ENCODE data around the gene EXOC4.
"Not testable (repeated sequence)": the region's sequence is repeated elsewhere in the genome, so short reads cannot be mapped to it uniquely, and the experiment has no call there.

Gene EXOC4

DNA sequence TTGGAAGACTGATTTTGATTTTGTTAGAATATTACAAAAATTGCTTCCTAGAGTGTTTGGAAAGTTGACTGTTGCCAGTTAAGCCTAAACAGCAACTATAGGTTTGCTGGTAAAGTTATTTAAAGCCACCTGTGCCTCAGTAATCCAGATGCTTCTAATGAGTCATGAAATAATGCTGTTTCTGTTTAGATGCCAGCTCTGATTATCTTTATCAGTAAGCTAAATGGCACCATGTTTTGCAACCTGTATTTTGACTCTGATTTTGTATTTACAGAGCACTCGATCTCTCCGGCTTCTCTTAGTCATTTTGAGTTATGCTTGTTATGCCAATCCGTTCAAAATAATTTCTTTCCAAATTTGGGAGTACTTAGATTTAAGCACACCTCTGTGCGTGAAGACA lies 366.1 kb downstream of the EXOC4 start:
- no peak for DNase-seq

DNA sequence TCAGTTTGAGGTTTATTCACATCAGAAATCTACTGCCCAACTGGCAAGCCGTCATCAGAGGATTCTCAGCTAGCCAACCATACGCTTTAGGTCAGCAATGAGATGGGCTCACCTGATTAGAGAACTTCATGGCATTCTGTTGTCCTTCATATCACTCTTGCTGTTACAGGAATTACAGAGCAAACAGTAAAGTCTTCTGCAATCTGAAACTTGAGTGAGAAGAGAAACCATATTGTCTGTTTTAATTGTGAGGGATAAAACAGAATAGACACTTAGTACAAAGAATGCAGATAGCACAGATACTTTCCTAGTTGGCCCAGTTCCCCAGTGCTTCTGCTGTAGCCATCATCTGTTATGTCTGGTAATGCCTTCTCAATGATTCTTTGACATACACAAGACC lies 366.6 kb downstream of the EXOC4 start:
- no peak for DNase-seq

DNA sequence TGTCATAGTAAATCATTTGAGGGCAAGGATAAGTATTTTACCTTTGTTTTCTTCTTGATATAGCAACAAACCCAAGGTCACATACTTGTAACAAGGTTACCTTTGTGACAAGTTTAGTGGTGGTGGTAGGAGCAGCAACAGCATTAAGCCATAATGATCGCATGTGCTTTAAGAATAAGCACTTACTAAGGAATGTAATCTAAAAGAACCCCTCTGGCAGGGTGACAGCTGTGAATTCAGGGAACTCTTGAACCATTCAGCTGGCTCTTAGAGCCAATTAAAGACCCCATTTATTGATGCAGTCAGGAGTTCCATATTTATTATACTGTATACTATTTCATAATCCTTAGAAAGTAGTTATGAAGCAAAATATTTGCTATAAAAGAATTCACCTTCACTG lies 370.8 kb downstream of the EXOC4 start:
- DNase-seq, result no peak

- DNase-seq, result no peak
Observed at GRCh38 chr7:133625046-133625445, 372.2 kb downstream of the EXOC4 start.

GRCh38 chr7:133629701-133630100 lies 376.8 kb downstream of the EXOC4 start:
- no peak for DNase-seq

GRCh38 chr7:133633055-133633454 lies 380.2 kb downstream of the EXOC4 start:
- no peak for DNase-seq

- DNase-seq, result no peak
Observed at GRCh38 chr7:133635541-133635940, 382.7 kb downstream of the EXOC4 start.

DNA sequence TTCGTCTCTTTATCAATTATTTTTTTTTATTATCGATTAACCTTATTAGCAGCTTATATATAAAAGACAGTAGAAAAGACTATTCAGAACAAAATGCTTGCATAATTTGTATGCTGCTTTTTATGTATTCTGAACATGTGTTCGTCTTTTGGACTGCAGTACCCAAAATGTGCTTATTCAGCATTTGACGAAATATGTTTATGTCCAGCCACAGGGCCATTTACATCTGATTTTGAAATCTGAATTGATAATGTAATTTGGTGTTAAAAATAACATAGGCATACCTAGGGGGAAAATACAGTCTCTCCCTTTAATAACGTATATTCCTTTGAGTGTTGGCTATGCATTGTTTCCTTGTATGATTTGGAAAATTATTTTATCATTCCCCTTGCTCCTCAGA lies 386.0 kb downstream of the EXOC4 start:
- no peak for DNase-seq

- DNase-seq, result no peak
Observed at GRCh38 chr7:133641436-133641835, 388.6 kb downstream of the EXOC4 start.

- DNase-seq, result no peak
Observed at GRCh38 chr7:133642907-133643306, 390.0 kb downstream of the EXOC4 start.

GRCh38 chr7:133643652-133644051 lies 390.8 kb downstream of the EXOC4 start:
- not testable (repeated sequence) for DNase-seq

DNA sequence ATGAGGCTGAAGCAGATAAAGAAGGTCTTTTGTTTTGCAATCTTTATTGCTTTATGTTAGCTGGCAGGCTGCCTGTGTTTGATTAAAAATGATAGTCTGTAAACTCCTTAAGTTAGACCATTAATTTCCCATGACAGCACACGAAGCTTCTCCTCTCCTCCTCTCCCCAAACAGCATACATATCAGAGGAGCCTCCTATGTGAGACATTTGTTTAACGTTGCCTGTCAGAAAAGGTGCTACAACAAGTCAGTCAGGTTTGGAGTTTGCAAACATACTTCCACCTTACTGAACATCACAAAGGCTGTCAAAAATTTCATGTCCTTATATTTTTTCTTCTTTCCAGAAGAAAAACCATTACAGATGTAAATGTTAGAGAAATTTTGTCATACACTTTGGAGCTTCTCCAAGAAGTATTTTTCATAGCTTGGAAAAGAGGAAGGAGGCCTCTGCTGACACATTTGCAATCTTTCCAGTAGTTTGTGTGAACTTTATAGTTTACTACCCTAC lies 393.1 kb downstream of the EXOC4 start:
- no peak for DNase-seq

GRCh38 chr7:133646472-133647315 lies 393.8 kb downstream of the EXOC4 start:
- DNase-seq, result no peak

DNA sequence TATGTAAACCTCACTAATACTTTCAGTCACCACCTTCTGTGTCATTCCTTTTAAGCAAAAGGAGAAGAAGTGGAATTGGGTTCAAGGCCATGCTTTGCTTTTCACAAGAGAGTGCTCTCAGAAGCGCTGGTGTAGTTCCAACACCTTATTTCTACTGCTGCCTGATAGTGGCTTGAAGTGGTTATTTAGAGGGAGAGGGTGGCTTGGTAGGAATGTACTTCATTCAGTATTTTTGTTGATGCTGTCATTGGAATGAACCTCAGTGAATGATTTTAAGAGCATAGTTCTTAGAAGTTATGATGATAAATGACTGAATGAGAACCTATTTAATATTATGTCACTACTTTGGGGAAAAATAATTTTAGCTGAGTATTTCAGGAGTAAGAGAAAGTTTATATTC lies 396.7 kb downstream of the EXOC4 start:
- DNase-seq, result no peak

- DNase-seq, result no peak
Observed at GRCh38 chr7:133650069-133650468, 397.2 kb downstream of the EXOC4 start.

DNA sequence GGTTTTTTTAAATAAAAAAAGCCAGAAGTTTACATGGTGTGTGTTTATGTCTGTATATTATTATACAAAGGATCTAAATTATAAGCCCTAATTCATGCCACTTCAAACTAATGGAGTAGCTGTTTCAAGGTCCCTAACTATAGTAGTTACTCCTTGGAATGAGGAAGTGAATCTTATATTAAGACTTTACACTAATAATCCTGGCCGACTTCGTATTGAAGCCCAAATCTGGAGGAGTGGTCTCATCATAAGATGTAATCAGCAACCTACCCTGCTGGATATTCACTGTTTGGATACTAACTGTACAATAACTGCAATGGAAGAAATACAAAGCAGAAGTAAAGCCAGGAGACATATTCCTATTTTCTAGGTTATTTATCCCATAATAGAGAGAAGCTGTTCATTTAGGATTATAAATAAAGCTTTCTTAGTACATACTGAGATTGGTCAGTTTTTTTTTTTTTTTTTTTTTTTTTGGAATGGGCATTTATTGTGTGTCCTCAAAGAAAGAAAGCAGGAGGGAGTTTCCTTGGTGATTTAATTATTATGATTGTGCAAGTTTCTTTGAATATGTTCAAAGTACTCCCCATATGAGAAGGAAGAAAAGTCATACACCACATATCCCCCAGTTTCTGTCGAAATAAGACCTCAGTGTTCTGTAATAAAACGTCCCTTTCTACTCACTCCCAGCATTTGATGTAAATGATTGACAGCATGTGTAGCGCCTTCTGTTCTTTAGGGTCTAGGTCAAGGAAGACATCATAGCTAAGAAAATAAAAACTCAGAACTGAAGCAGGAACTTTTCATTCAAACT lies 397.8 kb downstream of the EXOC4 start:
- no peak for DNase-seq

GRCh38 chr7:133652547-133652946 lies 399.7 kb downstream of the EXOC4 start:
- DNase-seq, result no peak

GRCh38 chr7:133654547-133654946 lies 401.7 kb downstream of the EXOC4 start:
- DNase-seq, result no peak

GRCh38 chr7:133662276-133662675 lies 409.4 kb downstream of the EXOC4 start:
- no peak for DNase-seq

DNA sequence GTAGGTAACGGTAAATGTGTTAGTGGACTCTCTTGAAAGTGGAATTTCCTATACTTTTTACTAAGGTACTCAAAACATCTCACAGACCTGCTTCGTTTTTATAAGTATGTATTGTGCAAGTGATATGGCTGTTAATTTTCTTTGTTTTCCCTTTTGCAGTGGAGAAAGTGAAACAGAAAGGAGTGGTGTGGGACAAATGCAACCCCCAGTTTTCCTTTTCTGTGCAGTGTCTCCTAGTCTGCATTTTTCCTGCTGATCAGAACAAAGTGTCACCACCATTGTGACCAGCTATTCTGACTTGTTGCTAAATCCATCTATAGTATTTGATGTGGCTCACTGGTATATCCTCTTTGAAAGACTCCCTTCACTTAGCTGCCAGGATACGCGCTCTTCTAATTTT lies 410.0 kb downstream of the EXOC4 start:
- DNase-seq, result no peak

DNA sequence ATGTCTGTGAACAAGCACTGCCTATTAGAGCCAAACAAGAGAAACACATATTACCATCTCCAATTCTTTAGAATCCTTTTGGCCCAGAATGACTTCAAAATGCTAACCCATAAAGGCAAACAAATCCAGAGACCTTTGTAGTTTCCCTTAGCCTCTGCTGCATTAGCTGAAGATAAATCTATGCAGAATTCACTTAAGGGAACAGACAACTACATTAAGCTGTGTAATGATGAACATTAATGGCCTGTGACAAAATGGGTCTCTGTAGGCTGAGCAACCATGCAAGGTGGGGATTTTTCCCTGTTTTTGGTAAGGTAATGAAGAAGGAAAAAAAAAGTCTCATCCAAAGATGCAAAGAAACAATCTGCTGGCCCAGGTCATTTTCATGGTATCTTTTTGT lies 411.6 kb downstream of the EXOC4 start:
- DNase-seq, result no peak

DNA sequence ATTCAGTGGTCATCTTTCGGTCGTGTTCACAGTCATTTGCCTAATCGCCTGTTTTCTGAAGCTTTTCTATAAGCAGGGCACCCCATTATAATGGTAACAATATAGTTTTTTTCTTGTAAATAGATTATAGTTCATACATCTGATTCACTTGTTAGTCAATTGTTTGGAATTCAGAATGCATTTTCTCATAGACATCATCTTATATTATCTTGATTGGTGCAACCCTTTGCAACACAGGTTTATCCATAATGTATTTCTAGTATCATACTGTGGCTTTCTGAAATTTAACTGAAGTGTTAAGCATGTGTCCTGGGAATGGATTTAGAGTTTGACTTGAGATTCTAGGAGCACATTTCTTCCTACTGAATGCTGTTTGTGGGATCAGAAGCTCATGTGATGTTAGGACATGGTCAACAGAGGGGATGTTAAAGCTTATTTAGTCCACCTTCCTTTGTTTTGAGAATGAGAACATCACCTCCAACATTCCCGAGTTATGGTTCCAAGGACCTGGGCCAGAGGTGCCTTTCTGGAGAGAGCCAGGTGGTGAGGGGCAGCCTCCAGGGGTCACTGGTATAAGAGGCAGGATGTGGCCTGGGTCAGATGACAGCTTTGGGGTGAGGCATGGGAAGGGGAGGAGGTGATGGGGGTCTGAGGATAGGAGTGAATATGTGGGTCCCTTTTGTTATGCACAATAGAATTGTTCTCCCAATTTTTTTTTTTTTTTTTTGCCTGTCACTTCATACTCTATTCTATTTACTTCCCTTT lies 415.6 kb downstream of the EXOC4 start:
- no peak for DNase-seq
